ENCODE measurements around the gene ZNRF1. TPM values are rescaled to one million over a fixed set of nuclear protein-coding genes. Genes with fewer than 3 reads are reported as not detected.
"Not testable (repeated sequence)": the region's sequence is repeated elsewhere in the genome, so short reads cannot be mapped to it uniquely, and the experiment has no call there.

The ZNRF1 gene
- total and polyA plus RNA-seq, 10 of the 15 experiments (the other 5 are each of a cell fraction or from before 2014, with no cell fraction given), result 5.8 to 25.9 (median 14.3) TPM

DNA sequence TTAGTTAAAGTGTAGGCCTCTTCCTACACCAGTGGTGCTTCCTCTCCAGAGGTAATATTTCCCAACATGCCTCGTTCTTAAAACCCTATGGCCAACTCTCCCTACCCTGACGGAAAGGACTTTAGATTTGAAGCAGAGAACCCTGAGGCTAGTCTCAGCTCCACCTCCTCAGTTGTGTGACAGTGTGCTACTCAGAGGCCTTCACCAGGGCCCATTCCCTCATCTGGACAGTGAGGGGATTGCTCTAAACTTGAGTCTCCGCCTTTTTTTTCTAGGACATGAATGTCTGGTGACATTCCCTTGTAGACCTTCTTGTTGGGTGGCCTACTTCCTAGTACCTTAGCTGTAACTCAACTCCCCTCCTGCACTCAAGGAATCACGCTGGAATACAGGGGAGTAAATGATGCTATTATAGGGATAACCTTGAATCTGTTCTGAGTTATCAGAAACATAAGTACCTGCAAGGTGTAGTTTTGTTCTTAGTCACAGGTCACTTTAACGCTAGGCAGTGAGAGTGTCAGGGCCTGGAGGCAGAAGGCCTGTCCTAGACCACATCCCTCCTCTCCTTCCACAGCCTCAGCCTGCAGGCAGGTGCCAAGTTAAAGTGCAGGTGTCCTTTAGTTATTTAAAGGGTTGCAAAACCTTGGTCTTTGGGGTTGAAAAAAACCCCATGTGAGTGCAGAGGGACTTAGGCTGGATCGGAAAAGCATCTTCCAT is 90.8 kb downstream of the ZNRF1 start:
- ATAC-seq (peak; percentile 74), DNase-seq (ENCODE audit: low read depth, low spot score) (no peak), FAIRE-seq (no peak)
- Histone ChIP-seq H3K27me3 (replicated peaks in 1 of 2; ENCODE audit: control insufficient read depth in 2 of 2, insufficient read depth in 2 of 2, low read length in 1 of 2) (no peaks in the 10 kb centered on the region), H2AFZ (ENCODE audit: control insufficient read depth, low read depth, low read length) (no peak overlapping the region), H3K4me3 (no peak overlapping the region), H3K27ac (ENCODE audit: control insufficient read depth, insufficient read depth) (no peak overlapping the region), H3K79me2 (ENCODE audit: control insufficient read depth, insufficient read depth, low read length) (no peaks in the 10 kb centered on the region; the same call in 1 of the 2 replicates), H3K4me2 (ENCODE audit: control insufficient read depth, insufficient read depth) (no peak overlapping the region; the same call in 1 of the 2 replicates), H4K20me1 (ENCODE audit: control insufficient read depth, insufficient read depth) (no peaks in the 10 kb centered on the region), H3K9ac (ENCODE audit: control insufficient read depth, insufficient read depth, low read length) (no peak overlapping the region), H3K36me3 (ENCODE audit: control insufficient read depth in 2 of 2, insufficient read depth in 2 of 2, low read length in 1 of 2) (no peaks in the 10 kb centered on the region), H3K4me1 (ENCODE audit: control insufficient read depth, insufficient read depth, low read length) (peaks cover 15% of the 10 kb centered on the region), H3K9me3 (replicated peaks; ENCODE audit: control insufficient read depth, insufficient read depth, low read length) (no peaks in the 10 kb centered on the region)
- RAD21 ChIA-PET (ENCODE audit: unreplicated experiment), result interaction anchor here (0.8 kb wide), 1 partner anchor 78 kb away, joined by 3 read pairs; no protein-coding TSS in a partner anchor
- TF ChIP-seq JUNB (IDR thresholded peaks at IDR 0.05) (peak; percentile 51), SMAD1 (IDR thresholded peaks at IDR 0.05; ENCODE audit: low read depth, partially characterized antibody) (no peak)
- POLR2A ChIA-PET, result interaction anchor here (0.5 kb wide), 1 partner anchor 10 kb away, joined by 5 read pairs; no protein-coding TSS in a partner anchor
- intact Hi-C loops (cut with micrococcal nuclease; ENCODE audit: unreplicated experiment), result no loop called here
- SMC1A ChIA-PET (ENCODE audit: uncharacterized antibody, unreplicated experiment), result interaction anchor here (0.7 to 1.7 kb wide), 3 partner anchors 22 to 275 kb away, joined by 3 read pairs; no protein-coding TSS in a partner anchor
- in situ Hi-C loops (cut with MboI), result no loop called here
- CTCF ChIA-PET, result interaction anchor here (1.5 kb wide), 2 partner anchors 22 to 227 kb away, joined by 4 to 6 read pairs; no protein-coding TSS in a partner anchor
- 66% methylated on average over 6 of the region's 6 CpGs for WGBS (ENCODE audit: insufficient coverage, insufficient replicate concordance, low lambda C conversion rate, missing lambda C conversion rate)
- no TSS peak for BruUV-seq (replicated peaks)

DNA sequence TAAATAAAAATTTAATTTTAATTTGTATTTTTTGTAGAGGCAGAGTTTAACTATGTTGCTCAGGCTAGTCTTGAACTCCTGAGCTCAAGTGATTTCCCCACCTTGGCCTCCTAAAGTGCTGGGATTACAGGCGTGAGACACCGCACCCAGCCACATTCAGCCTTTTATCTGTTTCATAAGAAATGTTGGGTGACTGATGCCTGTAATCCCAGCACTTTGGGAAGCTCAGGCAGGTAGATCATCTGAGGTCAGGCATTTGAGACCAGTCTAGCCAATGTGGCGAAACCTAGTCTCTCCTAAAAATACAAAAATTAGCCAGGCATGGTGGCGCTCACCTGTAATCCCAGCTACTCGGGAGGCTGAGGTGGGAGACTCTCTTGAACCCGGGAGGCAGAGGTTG is 92.1 kb downstream of the ZNRF1 start:
- ChIA-PET CTCF (interaction anchor here (0.6 to 1.5 kb wide), 2 partner anchors 11 to 20 kb away, joined by 3 to 6 read pairs; no protein-coding TSS in a partner anchor), SMC1A (ENCODE audit: uncharacterized antibody, unreplicated experiment) (interaction anchor here (1.7 kb wide), 1 partner anchor 84 kb away, joined by 3 read pairs; no protein-coding TSS in a partner anchor)
- DNase-seq (ENCODE audit: low read depth, low spot score); H3K9ac ChIP-seq (ENCODE audit: control insufficient read depth, insufficient read depth, low read length); H3K9me3 ChIP-seq (replicated peaks; ENCODE audit: control insufficient read depth, insufficient read depth, low read length); in situ Hi-C loops (cut with MboI); intact Hi-C loops (cut with micrococcal nuclease; ENCODE audit: unreplicated experiment); POLR2A ChIA-PET; H4K20me1 ChIP-seq (ENCODE audit: control insufficient read depth, insufficient read depth); RAD21 ChIA-PET (ENCODE audit: unreplicated experiment); H3K4me2 ChIP-seq (ENCODE audit: control insufficient read depth, insufficient read depth); BruUV-seq (replicated peaks); H2AFZ ChIP-seq (ENCODE audit: control insufficient read depth, low read depth, low read length); H3K4me3 ChIP-seq; H3K36me3 ChIP-seq (ENCODE audit: control insufficient read depth in 2 of 2, insufficient read depth in 2 of 2, low read length in 1 of 2); ATAC-seq; H3K79me2 ChIP-seq (ENCODE audit: control insufficient read depth, insufficient read depth, low read length); FAIRE-seq; H3K27ac ChIP-seq (ENCODE audit: control insufficient read depth, insufficient read depth); H3K27me3 ChIP-seq (replicated peaks in 1 of 2; ENCODE audit: control insufficient read depth in 2 of 2, insufficient read depth in 2 of 2, low read length in 1 of 2): not testable (repeated sequence)
- WGBS (ENCODE audit: insufficient coverage, insufficient replicate concordance, low lambda C conversion rate, missing lambda C conversion rate), result 94% methylated on average over 6 of the region's 6 CpGs
- peaks cover 15% of the 10 kb centered on the region for H3K4me1 ChIP-seq (ENCODE audit: control insufficient read depth, insufficient read depth, low read length)

GRCh38 chr16:75091619-75092018 is 92.8 kb downstream of the ZNRF1 start:
- H2AFZ ChIP-seq (ENCODE audit: control insufficient read depth, low read depth, low read length); in situ Hi-C loops (cut with MboI); SMC1A ChIA-PET (ENCODE audit: uncharacterized antibody, unreplicated experiment); H3K4me3 ChIP-seq; H4K20me1 ChIP-seq (ENCODE audit: control insufficient read depth, insufficient read depth); POLR2A ChIA-PET; BruUV-seq (replicated peaks); RAD21 ChIA-PET (ENCODE audit: unreplicated experiment); H3K79me2 ChIP-seq (ENCODE audit: control insufficient read depth, insufficient read depth, low read length); FAIRE-seq; H3K4me2 ChIP-seq (ENCODE audit: control insufficient read depth, insufficient read depth); DNase-seq (ENCODE audit: low read depth, low spot score); H3K36me3 ChIP-seq (ENCODE audit: control insufficient read depth in 2 of 2, insufficient read depth in 2 of 2, low read length in 1 of 2); H3K27ac ChIP-seq (ENCODE audit: control insufficient read depth, insufficient read depth); H3K9ac ChIP-seq (ENCODE audit: control insufficient read depth, insufficient read depth, low read length); intact Hi-C loops (cut with micrococcal nuclease; ENCODE audit: unreplicated experiment); H3K9me3 ChIP-seq (replicated peaks; ENCODE audit: control insufficient read depth, insufficient read depth, low read length); ATAC-seq; H3K27me3 ChIP-seq (replicated peaks in 1 of 2; ENCODE audit: control insufficient read depth in 2 of 2, insufficient read depth in 2 of 2, low read length in 1 of 2): not testable (repeated sequence)
- 11% methylated on average over 3 of the region's 3 CpGs for WGBS (ENCODE audit: insufficient coverage, insufficient replicate concordance, low lambda C conversion rate, missing lambda C conversion rate)
- CTCF ChIA-PET, result interaction anchor here (0.6 to 1.5 kb wide), 2 partner anchors 20 to 278 kb away, joined by 4 to 6 read pairs; no protein-coding TSS in a partner anchor
- H3K4me1 ChIP-seq (ENCODE audit: control insufficient read depth, insufficient read depth, low read length), result peaks cover 15% of the 10 kb centered on the region

Measured in GM12878 (cell line).